Eye (tissue), 1 donor: Measurements from ENCODE around the gene GASK1B.

Experiments
- DNase-seq: peaks from one replicate; pipeline ENCODE4 v3.0.0-alpha.2; 2015

Gene GASK1B

GRCh38 chr4:158182736-158183135 lies 9.9 kb upstream of the GASK1B start:
- DNase-seq: no peak

DNA sequence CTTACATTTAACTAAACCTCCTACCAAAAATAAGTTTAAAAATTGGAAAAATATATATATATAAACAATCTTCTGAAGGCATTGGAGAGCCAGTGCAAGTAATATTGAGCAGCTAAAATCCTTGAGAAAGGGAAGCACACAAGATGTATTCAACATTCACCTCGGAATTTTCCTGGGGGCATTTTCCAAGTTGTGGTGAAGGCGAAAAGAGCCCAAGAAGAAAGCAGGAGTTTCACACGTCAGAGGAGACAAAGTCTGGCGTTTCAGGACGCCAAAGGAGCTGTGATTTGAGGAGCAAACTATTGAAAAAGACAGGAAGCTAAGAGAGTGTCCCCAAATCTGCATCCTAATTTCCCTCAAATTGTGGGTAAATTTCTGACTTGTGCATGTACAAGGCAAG lies 9.1 kb upstream of the GASK1B start:
- DNase-seq: no peak

DNA sequence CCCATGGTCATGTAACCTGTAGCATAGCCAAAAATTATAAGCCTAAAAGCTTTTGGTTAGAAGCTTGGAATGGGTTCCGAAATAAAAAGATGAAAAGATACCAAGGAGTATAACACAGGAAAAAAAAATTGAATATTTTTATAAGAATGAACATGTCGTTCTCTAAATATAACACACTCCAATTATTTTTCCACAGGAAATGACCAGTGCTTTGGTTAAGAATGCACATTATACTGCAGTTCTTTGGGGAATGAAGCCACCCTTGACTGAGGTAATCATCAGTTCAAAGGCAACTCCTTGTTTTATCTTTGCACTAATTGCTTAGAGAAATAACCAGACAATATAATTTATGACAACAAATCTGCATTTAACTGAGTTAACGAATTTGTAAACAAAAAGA lies 6.6 kb upstream of the GASK1B start:
- no peak for DNase-seq

DNA sequence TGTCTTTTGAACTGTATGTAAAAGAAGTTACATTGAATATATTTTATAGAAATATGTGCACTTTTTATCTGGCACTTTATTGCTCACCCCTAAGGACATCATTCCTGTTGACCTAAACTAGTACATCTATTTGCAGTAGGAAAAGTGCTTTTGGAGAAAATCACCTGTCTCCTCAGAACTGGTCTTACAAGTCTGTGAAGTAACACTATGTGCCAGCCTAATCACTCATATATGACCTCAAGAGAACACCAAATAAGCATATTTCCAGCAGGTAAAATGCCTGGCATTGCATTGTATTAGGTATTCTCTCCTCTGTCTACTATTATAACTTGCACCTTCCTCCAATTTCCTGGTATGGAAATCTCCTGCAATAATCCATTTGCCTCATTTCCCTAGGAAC lies 4.0 kb upstream of the GASK1B start:
- no peak for DNase-seq

DNA sequence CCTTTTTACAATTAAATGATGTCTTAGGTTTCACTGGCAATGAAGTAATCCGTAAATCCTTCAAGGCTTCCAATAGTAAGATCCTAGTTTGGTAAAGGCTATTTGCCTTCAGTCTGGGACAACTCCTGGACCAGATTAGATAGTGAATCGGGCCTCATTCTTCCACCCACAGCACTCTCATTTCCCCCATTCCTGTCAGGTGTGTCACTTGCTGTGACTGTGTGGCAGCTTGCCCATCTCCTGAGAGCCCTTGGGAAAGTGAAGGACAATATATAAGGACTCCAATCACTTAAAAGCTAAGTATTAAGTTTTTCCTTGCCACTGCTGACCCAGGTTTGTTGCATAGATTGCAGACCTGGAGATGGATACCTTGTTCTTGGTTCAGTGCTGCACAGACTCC lies 3.3 kb upstream of the GASK1B start:
- no peak for DNase-seq

DNA sequence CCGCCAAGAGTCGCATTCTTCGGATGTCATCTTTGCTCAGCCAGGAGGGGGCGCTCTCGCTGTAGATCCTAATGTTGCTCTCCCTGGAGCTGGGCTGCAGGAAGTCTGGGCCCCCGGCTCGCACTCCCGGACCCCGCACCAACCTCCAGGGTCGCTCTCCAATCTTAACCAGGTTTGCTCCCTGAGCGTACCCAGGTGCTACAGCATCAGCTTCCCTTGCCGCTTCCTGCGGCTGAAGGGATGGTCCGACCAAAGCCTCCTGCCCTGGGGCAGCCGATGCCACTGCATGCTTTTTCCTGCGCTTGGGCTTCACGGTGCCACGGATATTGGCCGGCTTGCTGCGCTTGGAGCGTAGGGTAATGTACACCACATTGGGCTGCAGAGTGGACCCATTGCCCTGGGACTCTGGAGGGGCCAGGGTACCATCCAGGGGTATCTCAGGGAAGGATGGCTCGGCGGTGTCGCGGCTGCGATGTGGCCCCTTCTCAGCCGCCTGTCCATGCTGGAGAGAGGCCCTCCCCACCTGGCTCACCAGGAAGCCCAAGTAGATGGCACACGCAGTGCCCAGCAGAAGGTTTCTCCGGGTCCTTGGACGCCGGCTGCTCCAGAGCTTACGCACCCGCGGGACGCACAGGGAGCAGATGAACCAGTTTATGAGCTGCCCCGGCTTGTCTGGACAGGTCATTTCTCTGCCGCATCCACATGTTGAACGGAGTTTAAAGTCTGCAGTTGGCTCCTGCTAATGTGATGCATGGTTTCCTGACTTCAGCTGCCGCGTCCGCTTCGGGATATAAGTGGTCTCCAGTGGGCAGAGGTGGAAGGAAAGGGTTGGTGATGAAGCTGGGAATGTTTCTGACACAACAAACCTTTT lies 1.9 kb downstream of the GASK1B start:
- peak; percentile 55 for DNase-seq

DNA sequence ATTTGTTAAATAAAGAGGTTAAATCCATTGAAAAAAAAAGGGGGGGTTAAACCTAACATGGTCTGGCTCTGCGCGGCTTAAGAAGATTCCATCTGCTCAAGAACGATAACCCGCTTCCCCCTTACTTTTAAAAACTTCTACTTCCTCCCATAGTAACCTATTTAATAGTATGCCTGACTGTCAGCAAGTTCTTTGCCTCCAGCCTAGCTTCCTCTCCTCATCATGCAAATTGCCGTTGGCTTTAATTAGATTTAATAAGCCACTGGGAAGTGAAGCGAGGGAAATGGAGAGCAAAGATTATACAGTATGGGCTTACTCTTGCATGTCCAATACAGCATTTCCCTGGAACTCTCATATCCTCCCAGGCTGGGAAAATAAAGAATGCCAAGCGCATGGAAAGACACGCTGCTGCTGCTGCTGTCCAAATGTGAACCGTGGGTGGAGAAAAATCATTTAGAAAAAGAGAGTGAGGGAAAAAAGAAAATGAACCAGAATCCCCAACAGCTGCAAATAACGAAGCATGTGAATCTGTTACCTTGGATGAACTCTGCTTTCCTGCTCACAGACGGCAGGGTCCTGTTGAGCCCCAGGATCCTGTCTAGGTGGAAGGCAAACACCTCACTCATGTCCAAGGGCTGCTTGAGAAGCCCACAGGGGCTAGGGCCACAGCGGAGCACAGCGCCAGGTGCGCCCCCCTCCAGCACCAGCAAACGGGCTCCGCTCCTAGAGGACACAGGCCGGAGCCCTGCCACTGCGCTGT lies 2.7 kb downstream of the GASK1B start:
- peak; percentile 75 for DNase-seq

DNA sequence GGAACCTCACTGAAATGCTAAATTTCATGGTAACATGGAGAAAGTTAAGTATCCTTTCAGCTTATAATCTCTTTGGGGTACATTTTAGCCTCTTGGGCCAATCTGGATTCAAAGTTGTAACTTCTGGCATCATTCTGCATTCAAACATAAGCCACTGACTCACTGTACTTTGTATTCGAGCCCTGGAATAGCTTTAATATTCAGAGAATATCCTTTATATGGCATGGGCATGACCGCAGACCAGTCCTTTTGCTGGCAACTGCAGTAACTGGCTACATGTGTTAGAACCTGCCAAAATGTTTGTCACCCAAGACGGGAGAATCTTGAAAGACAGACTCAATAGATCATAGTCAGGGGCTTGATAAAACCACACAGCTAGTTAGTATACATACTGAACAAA lies 3.3 kb downstream of the GASK1B start:
- DNase-seq: no peak

DNA sequence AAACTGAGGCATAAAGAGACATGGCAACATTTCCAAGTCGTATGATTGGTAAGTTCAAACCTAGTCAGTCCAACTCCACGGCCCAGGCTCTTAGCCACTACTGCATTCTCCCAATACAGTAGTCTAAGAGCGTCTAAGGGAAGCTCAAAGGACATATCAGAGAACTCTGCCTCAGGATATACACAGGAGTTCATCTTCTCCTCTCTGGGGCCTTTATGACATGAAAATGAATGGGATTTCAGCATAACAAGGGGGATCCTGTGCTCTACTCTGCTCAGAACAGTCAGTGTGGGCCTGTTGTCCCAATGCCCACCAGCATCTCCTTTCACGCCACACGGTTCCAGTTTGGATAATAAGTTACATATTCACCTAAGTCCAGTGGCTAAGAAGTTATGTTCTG lies 4.2 kb downstream of the GASK1B start:
- DNase-seq: no peak

DNA sequence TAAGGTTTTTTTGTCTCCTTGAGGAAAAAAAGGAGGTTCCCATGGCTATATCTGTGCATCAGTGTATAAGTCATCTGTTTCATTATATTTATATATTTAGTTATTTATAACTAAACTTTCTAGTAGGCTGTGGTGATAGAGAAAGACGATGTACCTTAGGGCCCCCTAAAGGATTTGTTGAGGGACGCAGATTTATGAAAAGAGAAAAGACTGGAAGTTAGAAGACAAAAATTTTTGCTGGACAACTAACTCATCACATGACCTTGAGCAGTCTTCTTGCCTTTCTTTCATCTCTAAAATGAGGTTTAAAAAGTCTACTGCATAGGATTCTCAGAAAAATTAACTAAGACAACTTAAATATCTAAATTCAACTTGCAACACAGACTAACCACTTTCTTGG lies 6.1 kb downstream of the GASK1B start:
- DNase-seq: no peak

DNA sequence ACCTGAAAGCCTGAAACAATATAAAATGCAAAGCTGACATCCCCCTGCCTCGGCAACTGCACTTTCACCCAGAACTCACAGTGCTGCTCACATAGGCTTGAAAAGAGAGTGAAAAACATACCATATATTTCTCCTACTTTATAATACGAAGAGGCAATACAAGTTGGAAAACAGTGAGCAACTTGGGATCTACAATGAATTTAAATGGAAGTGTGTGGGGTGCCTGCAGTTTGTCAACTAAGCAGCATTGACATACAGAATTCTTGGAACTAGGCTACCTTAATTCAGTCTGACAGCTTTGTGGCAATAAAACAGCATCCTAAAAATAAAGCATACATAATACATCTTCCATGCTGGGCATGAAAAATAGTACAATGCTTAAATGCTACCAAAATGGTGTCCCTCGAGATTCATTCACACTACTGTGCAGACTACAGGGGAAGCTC lies 8.0 kb downstream of the GASK1B start:
- no peak for DNase-seq

DNA sequence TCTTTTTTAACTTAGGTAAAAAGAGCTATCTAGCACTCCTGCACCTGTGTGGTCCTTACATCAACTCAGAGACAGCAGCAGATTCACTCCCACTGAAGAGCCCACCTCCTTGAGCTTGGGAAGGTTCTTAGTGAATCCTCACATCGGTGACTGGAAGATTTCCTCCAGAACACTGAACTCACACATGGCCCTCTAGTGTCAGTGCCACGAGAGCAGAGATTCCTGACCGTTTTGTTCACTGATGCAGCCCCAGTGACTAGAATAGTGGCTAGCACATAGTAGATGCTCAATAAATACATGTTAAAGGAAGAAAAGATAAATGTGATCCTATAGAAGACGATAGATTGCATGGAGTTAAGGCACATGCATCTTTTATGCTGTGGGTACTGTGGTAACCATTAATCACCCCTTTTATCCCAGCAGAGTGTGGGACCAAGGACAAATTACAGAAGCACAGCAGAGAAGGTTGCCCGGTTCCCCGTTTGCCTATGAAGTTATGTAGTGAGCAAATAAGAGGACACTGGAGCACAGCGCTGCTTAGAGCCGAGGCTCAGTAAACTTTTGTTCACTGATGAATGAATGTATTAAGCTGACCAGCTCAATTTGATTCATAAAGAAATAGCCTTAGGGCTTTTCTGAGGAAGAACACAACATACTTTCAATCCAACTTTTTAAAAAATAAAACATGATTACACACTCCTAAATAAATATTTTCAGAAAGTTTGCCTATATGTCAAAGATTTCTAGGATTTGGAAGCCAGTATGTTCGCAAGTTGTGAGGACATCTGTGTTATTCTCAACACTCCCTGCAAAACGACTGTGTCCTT lies 8.7 kb downstream of the GASK1B start:
- DNase-seq: no peak

DNA sequence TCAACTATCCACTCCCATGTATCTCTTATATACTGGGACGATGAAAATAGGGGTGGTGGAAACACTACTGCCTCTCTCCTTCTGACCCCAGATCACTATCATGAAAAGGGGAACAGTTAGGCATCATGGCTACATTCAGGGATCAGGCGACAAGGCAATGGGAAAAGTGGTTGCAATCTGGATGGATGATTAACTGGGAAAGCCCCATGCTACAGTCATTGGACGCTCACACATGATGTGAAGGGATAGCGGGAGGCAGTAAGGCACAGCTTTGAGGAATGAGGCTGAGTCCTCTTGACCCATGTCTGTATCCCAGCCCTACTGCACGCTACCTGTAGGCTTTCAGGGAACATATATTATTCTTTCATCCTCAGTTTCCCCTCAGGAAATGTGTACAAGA lies 10.2 kb downstream of the GASK1B start:
- no peak for DNase-seq

DNA sequence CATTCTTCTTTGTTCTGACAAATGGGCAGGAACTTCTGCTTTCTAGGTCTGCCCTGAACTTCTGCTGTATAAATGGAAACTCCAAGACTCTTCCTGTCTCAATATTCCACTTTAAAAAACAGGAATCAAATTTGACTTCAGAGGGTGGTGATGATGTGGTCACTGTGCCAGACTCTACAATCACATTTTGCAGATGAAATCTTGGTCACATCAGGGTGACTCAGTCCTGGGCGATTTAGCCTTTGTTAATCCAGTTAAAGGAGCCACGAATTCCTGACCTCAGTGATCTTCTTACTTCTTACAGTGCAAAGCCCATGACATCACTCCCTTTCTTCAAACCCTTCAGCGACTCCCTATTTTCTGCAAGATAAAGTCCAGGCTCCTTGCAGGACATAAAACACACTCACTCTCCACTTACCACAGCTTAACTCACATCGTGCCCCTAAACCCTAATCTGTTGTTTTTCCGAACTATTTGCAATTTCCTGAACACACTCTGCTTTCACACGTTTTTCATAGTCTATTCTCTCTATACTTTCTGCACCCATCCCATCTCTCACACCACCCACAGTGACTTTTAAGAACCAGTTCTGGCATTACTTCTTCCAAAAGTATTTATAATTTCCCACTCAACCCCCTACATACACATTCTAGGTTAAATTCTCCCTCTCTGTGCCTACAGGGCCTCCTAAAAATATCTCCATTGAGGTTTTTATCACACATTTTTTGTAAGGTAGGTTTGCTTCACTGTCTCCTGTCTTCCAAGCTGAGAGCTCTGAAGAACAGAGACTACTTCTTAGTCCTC lies 11.1 kb downstream of the GASK1B start:
- DNase-seq: no peak

GRCh38 chr4:158159718-158160094 lies 13.1 kb downstream of the GASK1B start:
- DNase-seq: no peak

DNA sequence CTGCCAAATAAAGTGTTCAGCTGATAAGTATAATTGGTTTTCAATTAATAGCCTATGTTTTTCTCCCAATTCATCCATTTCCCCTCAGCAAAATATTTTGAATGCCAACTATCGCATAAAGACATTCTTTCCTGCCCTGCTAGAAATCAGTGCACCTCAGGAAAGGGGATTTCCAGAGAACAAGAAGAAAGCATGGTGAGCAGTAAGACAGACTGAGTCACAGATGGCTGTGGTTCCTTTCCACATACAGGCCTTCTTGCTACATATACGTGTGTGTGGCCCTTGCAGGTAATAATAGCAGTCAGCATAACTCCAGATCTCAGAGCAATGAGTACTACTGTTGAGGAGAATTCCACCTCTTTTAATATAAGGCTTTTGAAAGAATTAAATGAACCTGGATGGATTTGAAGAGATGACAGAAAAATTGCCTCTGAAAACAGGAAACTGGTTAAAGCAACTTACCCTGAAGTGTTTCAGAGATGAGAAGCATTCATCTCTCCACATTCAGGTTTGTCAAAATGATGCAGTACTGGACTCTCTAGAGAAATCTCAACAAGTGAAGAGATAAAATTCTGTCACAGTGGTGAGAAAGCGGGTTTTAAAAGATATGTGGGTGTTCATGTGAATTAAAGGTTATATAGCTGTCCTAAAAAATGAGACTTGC lies 13.6 kb downstream of the GASK1B start:
- no peak for DNase-seq

DNA sequence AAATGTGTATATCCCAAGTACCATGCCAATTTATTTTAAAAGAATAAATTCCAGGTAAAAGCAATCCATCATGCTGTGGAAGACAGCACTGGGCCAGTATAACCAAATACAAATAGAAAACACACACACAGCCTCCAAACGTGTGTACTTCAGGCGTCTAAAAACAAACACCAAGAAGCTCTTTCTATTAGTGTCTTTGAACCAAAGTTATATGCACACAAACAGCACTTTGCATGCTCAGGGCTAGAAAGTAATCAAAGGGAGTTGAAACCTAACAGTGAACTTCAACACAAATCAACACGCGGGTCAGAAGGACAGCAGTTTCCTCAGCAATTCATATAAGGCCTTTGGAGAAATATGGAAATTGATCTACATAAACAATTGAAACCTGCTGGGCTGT lies 15.4 kb downstream of the GASK1B start:
- no peak for DNase-seq

DNA sequence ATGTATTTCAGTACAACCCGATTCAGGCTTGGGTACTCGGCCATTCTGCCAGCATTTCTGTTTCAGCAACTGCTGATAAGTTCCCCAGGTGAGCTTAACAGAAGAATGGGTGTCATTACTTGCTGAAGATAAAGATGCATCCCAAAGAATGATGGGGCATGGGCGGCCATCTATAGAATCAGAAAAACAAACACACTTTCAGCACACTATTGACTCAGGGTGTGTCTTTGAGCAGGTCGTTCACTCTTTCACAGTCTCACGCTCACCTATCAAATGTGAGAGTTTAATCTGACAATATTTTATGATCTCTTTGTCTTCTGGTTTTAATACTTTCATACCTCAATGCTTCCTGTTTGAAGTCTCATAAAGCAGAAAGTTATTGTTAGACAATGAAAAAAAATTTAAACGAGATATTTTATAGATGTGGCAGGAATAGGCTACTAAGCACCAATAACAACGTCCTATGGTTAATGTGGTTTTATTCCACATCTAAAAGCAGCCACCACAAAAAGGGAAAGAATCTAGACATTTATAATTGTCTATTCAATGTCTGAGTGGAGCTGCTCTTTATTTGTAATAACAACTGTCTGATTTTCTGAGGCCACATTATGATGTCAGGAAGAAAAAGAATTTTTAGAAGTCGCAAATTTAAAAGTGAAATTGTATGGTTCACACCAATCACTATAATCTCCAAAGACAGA lies 17.0 kb downstream of the GASK1B start:
- DNase-seq: no peak

GRCh38 chr4:158147151-158147550 lies 25.7 kb downstream of the GASK1B start:
- no peak for DNase-seq

DNA sequence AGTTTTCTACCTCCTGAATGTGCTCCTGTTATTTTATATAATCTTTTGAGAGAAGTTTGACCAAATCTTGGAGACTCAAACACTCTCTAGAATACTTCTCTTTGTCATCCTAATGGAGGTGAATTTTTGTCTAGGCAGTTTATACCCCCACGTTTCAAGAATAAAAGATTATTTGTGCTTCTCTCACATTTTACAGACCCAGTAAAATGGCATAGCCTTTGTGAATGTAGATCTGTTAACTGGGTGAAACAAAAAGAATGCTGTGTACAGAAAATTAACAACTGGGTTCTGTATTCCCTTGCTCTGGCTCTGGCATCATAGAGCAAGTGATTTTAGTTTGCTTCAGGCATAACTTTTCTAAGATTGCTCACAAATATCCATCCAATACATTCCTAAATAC lies 26.1 kb downstream of the GASK1B start:
- no peak for DNase-seq

GRCh38 chr4:158139086-158139485 lies 33.7 kb downstream of the GASK1B start:
- no peak for DNase-seq
